DMS 273 (cell line): ENCODE measurements around the gene DNM3.
A peak's percentile ranks its signal among the peaks of the same experiment; 100 is the strongest.

Experiments
- DNase-seq: peaks from one replicate; lab custom pipeline; 2025; ENCODE audit not compliant: unreplicated experiment; lab: John Stamatoyannopoulos, UW

The DNM3 gene

DNA sequence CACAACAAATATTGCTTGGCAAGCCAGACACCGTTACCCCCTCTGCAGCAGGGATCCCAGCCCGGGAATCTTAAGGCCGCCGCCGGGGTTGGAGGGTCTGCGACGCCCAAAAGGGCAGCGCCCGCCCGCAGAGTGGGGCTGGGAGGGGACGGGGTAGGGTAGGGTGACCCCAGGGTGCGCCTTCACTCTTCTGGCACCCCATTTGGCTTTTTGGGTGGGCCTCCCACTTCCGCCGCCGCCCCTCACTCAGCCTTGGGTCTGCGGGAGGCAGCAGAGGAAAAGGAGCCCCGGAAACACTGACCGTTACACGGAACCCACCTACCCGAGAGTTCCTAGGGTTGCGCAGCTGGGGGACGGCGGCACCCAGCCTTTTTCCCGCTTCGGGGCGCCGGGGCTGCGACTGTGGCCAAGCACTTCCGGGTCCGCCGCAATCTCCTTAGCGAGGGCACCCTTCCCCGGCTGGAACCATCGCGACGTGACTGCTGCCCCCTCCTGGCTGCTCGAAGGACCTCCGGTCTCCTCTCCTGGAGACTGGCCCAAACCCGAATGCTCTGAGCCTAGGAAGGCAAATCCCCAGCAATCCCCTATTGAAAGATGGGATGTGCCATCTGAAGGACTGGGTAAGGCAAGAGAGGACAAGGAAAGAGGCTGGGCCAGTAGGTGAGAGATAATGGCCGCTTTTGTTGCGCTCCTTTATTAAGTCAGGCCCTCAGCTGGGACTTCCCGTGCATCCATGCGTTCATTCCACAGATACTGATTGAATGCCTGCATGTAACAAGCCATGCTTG is 602.6 kb downstream of the DNM3 start, which contains the start of gene PIGC:
PIGC (minus strand) TSS at position 404 of the 788 bp plus-strand sequence. CDS start 1,447 bp downstream, outside the sequence.
- peak; percentile 96 for DNase-seq

DNA sequence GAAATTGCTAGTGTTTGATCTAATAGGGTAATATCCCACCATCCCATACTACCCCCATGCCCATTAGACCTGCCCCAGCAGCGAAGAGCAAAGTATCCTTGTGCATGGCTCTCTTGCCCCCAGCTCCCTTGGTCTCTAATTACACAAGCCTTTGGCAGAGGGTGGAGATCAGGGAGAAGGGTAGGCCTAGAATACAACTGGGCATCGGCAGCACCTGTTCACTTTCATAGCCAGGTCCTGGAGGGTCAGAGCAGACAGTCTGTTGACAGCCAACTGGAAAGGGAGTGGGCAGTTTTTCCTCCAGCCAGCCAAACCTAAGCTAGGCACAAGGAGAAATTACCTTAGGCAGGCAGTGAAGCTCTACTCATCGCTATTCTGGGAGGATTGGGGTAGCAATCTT is 605.2 kb downstream of the DNM3 start:
- DNase-seq = no peak

DNA sequence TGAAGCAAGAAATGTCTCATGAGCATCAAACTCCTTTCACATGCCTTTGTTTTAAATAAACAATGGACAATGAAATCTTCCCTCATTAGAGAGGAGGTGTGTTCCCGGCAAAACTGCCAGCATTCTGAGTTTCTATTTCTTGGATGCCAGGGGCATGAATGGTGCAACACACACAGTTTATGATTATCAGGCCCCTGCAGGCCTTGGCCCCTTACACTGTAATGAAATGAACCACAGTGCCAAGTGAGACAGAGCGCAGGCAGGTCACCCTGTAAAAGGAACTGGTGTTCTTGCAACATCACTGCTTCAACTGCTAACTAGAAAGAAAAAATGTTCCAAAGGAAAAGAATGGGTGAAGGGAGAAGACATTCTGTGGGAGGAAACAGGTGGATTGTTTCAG is 606.3 kb downstream of the DNM3 start:
- no peak for DNase-seq

DNA sequence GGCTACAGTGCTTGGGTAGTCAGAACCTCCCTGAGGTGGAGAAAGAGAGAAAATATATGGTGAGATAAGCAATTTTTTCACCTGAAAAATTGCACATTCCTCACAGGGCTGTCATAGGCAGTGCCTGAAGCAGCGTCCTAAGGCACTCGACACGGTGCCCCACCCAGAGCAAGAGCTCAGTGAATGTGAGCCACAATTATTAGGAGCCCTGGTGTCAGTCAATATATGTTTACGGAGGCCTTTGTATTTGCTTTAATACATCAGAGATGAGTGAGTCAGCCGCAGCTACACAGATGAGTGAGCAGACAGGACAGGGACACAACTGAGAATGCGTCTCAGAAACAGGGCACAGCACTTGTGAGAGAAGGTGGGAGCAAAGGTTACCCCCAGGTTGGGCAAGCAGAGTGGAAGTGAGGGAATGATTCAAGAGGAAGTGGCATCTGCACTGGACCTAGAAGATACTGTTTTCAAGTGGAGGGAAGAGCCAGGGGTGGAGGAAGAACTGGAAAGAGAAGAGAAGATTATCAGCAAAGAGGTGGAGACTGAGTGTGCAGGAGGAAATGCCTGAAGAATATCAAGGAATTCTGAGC is 607.8 kb downstream of the DNM3 start:
- no peak for DNase-seq

DNA sequence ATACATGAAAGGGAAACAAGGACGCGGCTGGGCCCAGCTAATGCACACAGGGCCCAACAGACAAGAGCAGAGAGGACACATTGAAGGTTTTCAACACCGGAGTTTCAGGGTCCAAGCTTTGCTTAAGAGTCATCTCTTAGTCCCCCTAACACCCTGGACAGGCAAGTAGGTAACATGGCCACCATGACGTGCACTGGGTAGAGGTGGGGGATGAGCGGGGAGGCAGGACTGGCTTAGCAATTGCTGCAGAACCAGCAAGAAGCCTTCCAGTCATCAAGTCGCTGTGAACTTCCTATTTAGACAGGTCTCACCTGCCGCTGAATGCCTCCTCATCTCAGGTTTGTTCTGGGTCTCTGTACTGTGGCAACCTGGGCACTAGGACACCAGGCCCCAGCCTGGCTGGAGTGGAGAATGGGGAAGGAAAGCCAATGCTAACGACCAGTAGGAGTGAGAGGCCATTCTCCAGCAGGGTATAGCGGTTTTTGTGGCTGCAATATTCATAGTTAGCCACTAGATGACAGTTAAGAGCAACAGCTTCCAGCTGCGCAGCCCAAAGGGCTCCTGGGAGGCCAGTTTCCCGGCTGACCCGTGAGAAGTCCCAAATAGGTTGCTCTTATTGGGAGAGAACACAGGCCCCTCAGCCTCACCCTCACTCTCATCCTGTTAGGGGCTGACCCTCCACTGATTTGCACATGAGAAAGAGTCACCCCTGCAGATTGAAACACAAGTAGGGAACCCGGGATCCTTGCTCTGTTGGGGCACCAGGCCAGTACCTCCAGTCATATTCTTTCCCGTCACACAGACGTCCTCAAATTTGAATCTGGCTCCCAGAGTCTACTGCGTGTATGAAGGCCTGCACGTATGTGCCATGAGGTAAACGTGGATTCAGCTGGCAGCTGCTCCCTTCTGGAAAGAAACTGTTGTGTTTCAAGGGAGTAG is 608.6 kb downstream of the DNM3 start:
- peak; percentile 81 for DNase-seq

DNA sequence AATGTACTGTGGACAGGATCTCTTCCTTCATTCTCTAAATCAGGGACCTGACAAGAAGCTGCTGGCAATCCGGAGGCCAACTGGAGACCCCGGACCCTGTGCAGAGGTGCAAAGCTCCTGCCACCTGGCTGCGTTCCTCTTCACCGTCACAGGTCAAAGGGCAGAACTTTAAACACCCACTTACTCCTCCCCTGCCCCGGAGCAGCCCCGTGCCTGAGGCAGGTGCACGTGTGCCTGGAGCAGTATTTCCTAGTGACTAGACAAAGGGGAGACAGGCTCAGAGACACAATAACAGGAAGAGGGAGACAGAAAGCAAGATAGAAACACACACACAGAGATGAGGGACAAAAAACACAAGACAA is 609.2 kb downstream of the DNM3 start:
- no peak for DNase-seq

DNA sequence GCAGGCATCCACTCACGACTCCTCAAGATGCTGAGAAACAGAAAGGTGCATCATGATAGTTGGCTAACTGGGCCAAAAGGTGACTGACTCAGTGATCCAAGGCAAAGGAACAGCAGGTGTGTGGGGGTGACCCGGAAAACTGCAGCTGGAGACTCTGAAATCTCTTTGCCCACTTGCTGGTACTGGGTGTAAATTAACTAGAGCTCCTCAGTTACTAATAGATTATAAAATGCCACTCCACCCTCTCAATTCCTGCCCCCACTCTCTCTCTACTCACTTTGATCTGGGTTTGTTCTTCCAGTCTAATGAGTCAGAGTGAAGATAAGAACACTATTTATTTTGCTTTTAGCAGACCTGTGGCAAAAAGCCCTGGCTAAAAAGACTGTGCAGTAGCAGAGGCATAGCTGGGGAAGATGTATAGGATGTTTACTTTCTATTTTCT is 609.7 kb downstream of the DNM3 start:
- no peak for DNase-seq

DNA sequence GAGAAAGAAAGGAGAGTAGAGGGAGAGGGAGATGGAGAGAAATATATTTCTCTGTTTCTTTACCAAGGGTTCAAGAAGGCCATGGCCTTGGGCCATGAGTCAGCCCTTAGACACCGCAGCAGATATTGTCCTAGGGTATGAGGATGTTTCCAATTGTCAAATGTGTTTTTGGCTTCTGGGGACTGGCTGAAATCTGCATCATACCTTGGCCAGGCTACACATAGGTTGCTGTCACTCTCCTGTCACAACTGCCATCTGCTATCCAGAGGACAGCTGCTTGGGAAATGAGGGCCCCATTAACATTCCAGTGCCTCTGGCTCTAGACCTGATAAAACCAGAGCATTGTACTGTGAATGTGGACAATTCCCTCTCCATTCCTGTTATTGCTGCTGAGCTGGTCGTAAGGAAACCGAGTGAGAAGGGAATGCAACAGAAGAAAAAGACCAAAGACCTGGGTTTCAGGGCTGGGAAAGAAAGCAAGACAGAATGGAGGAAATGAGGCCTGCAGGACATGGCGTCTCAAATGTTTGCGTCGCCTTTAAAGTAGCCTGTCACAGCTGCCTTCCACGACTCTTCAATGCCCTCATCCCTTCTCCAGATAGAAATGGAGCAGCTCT is 611.3 kb downstream of the DNM3 start:
- no peak for DNase-seq

DNA sequence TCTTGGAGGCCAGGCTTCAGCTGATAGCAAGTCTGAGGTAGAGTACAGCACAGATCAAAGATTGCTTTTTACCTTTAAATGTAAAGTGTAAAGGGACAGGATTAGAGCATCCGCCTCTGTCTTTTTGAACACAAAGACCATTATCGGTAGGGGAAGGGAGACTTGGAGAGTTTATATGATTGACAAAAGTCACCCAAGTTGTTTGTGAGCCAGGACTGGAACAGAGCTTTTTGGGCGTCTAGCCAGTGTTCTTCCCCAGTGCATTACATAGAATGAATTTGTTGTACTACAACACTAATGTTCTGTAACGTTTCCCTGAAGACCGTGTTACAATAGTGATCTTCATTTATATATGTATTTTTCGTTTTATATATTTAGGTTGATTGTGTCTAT is 611.9 kb downstream of the DNM3 start:
- no peak for DNase-seq

DNA sequence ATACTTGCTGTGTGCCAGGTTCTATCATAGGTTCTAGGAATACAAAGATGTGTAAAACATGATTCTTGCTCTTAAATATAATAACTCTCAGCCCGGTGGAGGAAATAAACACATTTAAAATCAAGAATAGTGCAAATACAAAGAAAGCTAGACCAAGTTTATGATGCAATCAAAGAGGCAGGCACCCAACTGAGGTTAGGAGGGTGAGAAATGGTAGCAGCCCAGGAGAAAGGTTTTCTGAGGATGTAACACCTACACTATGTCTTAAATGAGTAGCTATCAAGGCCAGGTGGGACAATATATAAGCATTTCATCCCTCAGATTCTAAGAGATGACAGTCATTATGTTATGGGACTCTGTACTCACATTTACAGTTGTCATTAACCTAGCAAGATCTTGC is 612.3 kb downstream of the DNM3 start:
- no peak for DNase-seq

DNA sequence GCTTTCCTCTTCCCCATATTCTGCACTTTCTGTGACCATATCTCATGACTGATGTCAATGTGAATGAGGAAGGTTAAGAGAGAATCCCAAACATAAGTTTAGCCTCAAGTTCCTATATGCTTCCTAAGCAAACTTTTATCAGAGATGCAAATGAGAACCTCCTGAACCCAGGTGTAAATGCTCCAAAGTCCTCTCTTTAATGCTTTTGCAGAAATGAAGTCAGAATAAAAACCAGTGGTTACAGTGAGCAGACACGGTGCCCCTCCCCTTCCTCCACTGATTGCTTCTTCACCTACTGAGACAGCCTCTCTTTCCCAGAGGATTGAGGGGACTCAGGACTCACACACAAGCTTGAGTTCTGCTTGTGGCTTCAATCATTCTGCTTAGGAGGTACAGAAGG is 614.2 kb downstream of the DNM3 start:
- no peak for DNase-seq

DNA sequence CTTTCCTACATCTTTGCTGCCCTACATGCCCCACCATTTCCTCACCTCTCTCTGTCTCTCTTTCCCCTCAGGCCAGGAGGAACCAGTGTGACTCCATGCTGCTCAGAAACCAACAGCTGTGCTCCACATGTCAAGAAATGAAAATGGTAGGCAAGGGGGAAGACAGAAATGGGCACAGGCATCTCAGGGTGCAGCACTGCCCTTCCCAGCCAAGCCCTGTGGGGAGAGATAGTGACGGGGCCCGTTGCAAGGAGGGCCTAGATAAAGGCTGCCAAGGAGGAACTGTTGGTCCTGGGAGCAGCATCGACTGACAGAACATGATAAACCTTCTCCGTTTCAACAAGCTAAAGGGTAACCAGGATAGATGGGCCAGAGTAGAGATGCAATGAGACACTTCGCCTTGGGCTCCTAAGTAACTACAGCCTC is 615.1 kb downstream of the DNM3 start:
- no peak for DNase-seq

DNA sequence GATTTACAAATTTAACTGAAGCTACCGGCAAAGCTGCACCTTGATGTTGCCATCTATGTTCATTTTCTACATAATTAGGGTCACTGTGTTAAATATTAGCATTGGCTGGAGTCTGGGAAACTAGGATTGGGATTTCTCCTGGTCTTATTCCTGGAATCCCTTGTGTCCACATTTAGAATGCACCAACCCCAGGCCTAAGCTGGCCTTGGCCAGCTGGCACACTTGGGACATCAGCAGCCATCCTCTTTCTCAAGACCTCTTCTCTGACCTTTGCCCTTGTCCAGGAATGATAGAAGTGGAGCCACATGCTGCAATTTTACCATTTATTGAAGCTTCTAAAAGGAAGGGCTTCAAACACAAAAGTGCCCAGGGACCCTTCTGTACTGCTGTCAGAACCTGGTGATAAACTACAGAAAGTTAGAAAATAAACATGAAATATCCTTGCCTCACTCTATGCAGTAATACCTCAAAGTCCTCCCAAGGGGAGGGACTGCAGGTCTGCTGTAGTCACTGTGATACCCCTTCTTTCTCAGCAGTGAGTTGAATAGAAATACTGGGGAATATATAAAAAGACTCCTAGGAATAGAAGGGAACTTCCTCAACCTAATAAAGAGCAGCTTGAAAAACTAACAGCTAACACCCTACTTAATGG is 616.3 kb downstream of the DNM3 start:
- no peak for DNase-seq

DNA sequence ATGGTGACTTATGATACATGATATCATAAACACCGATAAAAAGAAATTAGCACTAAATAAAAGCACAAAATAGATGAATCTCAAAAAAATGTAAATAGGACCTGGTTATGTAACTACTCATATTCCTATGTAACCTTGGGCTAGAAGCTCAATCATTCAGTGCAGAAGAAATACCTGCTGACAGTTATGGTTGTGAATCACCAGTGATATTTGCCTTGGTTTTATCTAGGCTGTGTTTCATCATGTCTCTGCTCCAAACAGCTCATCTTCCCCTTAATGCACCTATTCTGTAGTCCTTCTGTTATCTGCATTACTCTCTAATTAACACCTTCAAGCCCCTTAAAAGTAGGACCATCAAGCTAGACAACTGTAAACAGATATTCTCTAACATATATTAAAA is 618.9 kb downstream of the DNM3 start:
- no peak for DNase-seq

DNA sequence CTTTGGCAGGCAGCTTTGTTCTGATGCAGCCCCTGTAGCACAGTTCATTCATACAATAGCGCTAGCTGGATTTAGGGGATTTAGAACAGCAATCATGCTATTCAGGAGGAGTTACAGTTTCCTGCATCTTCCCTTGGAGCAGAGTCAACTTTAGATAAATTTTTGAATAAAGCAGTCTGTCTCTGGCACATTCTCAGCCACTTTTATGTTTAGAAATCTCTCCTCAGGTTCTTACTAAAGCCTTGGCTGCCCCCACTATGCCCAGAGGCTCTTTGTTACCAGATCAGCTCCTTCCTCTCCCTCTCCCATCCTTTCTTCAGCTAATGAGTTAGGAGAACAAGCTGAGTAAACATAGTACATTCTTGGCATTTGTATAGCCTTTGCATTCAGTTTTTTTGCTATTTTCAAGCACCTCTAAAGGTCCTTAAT is 619.6 kb downstream of the DNM3 start:
- no peak for DNase-seq
